Neuron (in vitro differentiated cells): ENCODE measurements around the gene SLC25A4.

Experiments used
- H2AFZ ChIP-seq: one replicate; pipeline ENCODE4 v1.6.1; 2013; ENCODE audit warnings: low read depth, mild to moderate bottlenecking, inconsistent platforms, low read length, moderate library complexity
- H3K27me3 ChIP-seq: one replicate; pipeline ENCODE4 v1.6.1; 2013; ENCODE audit warnings: low read length; ENCODE audit not compliant: insufficient read depth
- H3K36me3 ChIP-seq: one replicate; pipeline ENCODE4 v1.6.1; 2013; ENCODE audit warnings: low read length; ENCODE audit not compliant: insufficient read depth
- H3K4me1 ChIP-seq: one replicate; pipeline ENCODE4 v1.6.1; 2013; ENCODE audit warnings: low read length; ENCODE audit not compliant: insufficient read depth
- H3K4me3 ChIP-seq: 2 replicates; pipeline ENCODE4 v1.5.1; 2013; ENCODE audit warnings: mild to moderate bottlenecking, low read length, moderate library complexity
- H3K9me3 ChIP-seq: one replicate; pipeline ENCODE4 v1.6.1; 2013; ENCODE audit warnings: low read length

SLC25A4 gene

DNA sequence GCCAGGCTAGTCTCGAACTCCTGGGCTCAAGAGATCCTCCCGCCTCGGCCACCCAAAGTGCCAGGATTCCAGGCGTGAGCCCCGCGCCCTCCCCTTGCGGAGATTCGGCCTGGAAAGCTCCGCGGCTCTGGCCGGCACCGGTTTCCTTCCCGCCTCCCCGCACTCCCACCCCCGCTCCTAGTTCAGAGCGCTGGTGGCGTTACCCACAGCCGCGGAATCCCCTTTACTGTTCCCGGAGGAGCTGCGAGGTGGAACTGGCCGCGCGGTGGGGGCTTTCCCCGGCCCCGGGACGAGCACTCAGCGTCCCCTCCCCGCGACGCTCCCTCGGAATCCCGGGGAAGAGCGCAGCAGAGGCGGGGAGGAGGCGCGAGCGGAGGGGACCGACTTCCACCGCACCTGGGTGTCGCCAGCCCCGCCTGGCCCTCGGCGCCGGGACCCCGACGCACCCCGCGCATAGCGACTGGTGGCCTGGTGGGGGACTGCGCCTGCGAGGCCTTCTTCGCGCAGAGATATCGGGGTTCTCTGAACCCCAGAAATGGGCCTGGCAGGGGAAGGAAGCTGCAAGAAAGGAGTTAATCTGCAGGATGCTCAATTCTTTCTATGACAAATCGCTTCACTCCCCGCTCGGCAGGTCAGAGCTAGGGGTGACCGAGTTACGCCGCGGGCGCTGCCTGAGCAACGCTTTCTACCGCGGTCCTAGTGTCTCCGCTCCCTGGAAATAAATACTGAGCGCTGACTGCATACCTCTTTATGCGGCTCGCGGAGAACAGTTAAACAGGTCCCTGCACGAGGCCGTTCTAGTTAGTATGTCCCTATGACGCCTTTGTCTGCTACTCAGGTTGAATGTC lies 14.6 kb upstream of the SLC25A4 start:
- Histone ChIP-seq H2AFZ (peak overlapping the region; percentile 76), H3K4me3 (peak overlapping the region; percentile 46), H3K4me1 (peaks cover 17% of the 10 kb centered on the region), H3K9me3 (no peaks in the 10 kb centered on the region), H3K36me3 (no peaks in the 10 kb centered on the region), H3K27me3 (peaks cover 48% of the 10 kb centered on the region)

- no peaks in the 10 kb centered on the region for H3K36me3 ChIP-seq
- no peaks in the 10 kb centered on the region for H3K9me3 ChIP-seq
- peaks cover 8% of the 10 kb centered on the region for H3K27me3 ChIP-seq
- H2AFZ ChIP-seq: no peak overlapping the region
- no peak overlapping the region for H3K4me3 ChIP-seq
- no peaks in the 10 kb centered on the region for H3K4me1 ChIP-seq
Observed at GRCh38 chr4:185134307-185134869, 8.7 kb upstream of the SLC25A4 start.

DNA sequence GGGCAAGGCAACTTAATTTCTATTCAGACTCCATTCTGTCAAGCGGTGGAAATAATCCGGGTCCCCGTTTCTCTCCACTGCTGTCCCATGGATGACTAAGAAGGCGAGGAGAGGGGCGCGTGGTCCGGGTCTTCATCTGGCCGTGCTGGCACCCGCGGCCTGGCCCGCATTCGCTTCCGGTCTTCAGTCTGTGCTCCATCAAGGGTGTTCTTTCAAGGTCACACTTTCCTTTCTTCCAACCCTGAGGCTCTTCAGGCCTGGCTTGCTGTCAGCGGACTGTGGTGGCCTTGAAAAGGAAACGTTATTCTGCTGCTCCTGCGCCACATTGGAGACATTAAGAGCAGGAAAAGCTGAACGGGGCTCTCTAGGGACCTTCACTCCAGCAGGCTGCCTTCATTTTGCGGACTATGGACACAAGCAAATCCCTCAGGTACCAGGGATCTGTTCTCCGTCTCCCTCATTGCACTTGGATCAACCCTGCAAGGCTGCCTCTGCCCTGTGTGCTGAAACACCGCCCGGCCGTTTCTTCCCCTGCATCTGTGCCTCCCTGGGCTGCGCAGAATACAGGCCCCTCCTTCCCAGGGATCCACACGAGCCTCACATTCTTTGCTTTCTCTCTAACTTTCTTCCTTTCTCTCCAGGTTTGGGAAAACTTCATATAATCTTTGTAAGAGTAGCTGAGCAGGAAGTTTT lies 5.7 kb upstream of the SLC25A4 start:
- H3K4me3 ChIP-seq: no peak overlapping the region
- H3K4me1 ChIP-seq: peaks cover 3% of the 10 kb centered on the region
- no peaks in the 10 kb centered on the region for H3K9me3 ChIP-seq
- no peaks in the 10 kb centered on the region for H3K27me3 ChIP-seq
- H2AFZ ChIP-seq: no peak overlapping the region
- H3K36me3 ChIP-seq: no peaks in the 10 kb centered on the region

DNA sequence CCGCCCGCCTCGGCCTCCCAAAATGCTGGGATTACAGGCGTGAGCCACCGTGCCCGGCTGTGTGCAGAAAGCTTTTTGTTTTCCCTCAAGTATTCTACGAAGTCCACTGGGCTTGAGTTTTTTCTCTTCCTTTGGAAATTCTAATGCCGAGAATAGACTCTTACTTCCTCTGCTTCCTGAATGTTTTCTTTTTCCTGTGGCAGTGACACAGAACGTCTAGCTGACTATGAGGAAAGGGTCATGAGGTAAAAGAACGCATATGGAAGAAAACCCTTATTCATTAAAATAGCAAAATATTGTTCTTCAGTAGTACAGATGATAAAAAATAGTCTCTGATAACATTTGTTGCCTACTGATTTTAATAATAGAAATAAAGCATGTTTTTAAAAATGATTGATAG lies 4.9 kb upstream of the SLC25A4 start:
- no peak overlapping the region for H2AFZ ChIP-seq
- no peaks in the 10 kb centered on the region for H3K27me3 ChIP-seq
- no peaks in the 10 kb centered on the region for H3K9me3 ChIP-seq
- H3K36me3 ChIP-seq: no peaks in the 10 kb centered on the region
- H3K4me3 ChIP-seq: no peak overlapping the region
- H3K4me1 ChIP-seq: peaks cover 6% of the 10 kb centered on the region

DNA sequence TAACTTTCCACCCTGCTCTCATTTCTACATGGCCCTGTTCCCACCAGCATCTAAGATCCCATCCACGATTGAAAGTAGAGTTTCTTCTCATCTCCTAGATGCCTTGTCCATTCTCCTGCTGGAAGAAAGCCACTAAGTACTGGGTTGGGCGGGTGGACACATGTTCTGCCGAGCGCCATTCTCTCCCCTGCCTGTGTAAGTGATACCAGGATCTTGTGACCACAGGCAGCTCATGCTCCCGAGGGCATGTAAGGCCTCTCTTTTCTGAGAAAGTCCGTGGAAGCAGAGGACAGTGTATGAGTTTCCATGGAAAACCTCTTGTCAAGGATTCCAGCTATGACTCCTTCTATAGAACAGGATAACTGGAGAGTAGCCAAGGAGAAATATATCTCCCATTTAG lies 3.3 kb upstream of the SLC25A4 start:
- Histone ChIP-seq H3K9me3 (no peaks in the 10 kb centered on the region), H3K4me1 (peaks cover 13% of the 10 kb centered on the region), H3K36me3 (peaks cover 2% of the 10 kb centered on the region), H3K27me3 (no peaks in the 10 kb centered on the region), H3K4me3 (no peak overlapping the region), H2AFZ (no peak overlapping the region)

DNA sequence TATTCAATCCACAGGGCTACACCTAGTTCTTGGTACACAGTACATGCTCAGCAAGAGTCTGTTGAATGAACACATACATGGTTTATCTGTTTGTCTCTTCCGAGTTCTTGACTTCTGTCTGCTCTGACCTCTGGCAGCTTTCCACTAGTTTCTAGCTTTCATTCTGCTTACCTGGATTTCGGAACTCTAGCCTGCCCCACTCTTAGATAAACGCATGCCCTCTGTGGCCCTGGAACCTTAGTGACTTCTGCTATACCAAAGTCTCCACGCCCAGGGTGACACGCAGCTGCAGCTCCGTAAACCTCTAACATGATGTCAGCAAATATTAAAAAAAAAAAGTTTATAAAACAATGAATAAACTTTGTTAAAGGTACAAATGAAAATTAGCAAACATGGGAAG lies 1.3 kb upstream of the SLC25A4 start:
- H3K9me3 ChIP-seq: no peaks in the 10 kb centered on the region
- peaks cover 9% of the 10 kb centered on the region for H3K36me3 ChIP-seq
- H3K4me1 ChIP-seq: peaks cover 13% of the 10 kb centered on the region
- H3K27me3 ChIP-seq: no peaks in the 10 kb centered on the region
- no peak overlapping the region for H3K4me3 ChIP-seq
- no peak overlapping the region for H2AFZ ChIP-seq

DNA sequence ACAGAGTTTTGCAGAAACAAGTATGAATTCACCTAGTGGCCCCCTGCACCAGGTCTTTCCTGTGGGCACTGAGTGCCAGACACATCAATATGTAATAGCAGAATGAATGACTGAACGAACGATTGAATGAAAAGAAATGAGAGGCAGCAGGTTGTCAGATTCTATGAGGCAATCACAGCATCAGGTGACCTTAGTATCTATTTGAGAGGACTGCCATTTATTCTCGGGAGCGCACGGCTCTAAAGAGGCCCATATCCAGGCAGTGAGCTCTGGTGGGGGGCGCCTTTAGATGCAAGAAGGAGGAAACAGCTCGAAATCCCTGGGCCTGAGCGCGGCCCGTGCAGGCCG lies 528 bp upstream of the SLC25A4 start:
- Histone ChIP-seq H3K27me3 (no peaks in the 10 kb centered on the region), H3K4me1 (peaks cover 13% of the 10 kb centered on the region), H3K4me3 (peak overlapping the region; percentile 75), H2AFZ (peak overlapping the region; percentile 95), H3K36me3 (peaks cover 10% of the 10 kb centered on the region), H3K9me3 (no peaks in the 10 kb centered on the region)

GRCh38 chr4:185143601-185143969 lies 519 bp downstream of the SLC25A4 start:
- Histone ChIP-seq H3K4me1 (peaks cover 13% of the 10 kb centered on the region), H3K9me3 (no peaks in the 10 kb centered on the region), H2AFZ (no peak overlapping the region), H3K27me3 (no peaks in the 10 kb centered on the region), H3K36me3 (peaks cover 10% of the 10 kb centered on the region), H3K4me3 (peak overlapping the region; percentile 75)

GRCh38 chr4:185144601-185145240 lies 1.7 kb downstream of the SLC25A4 start:
- Histone ChIP-seq H3K36me3 (peaks cover 16% of the 10 kb centered on the region), H2AFZ (no peak overlapping the region), H3K9me3 (no peaks in the 10 kb centered on the region), H3K4me3 (no peak overlapping the region), H3K27me3 (no peaks in the 10 kb centered on the region), H3K4me1 (peaks cover 13% of the 10 kb centered on the region)

DNA sequence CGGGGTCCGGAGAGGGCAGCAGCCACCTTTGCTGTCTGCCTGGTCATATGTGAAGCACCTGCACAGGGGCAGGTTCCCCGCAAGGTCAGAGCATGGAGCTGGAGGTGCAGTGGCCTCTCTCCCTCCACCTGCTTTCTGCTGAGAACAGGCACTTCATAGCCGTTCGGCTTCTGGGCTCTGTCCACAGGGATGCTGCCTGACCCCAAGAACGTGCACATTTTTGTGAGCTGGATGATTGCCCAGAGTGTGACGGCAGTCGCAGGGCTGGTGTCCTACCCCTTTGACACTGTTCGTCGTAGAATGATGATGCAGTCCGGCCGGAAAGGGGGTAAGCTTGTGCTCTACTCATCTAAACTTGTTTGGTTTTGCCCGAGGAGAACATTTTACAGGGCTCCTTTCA lies 2.5 kb downstream of the SLC25A4 start:
- Histone ChIP-seq H2AFZ (no peak overlapping the region), H3K4me3 (no peak overlapping the region), H3K27me3 (no peaks in the 10 kb centered on the region), H3K4me1 (peaks cover 13% of the 10 kb centered on the region), H3K9me3 (no peaks in the 10 kb centered on the region), H3K36me3 (peaks cover 21% of the 10 kb centered on the region)

DNA sequence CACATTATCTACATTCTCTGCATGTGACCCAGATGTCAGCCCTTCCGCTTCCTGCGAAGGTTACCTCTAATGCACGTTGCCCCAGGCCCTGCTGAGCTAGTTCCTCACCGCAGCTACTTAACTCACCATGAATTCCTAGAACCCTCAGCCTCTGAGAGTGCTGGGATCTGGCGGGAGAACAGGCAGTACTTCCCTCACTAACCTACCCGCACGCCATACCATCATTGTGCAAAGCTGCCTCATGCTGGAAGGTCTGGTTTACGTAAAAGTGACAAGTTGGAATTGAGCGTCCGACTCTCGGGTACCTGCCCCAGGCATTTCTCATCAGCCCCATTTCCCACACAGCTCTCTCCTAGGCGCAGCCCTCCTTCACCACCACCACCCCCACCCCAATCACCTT lies 6.3 kb downstream of the SLC25A4 start:
- H3K4me1 ChIP-seq: no peaks in the 10 kb centered on the region
- no peaks in the 10 kb centered on the region for H3K9me3 ChIP-seq
- H3K27me3 ChIP-seq: no peaks in the 10 kb centered on the region

DNA sequence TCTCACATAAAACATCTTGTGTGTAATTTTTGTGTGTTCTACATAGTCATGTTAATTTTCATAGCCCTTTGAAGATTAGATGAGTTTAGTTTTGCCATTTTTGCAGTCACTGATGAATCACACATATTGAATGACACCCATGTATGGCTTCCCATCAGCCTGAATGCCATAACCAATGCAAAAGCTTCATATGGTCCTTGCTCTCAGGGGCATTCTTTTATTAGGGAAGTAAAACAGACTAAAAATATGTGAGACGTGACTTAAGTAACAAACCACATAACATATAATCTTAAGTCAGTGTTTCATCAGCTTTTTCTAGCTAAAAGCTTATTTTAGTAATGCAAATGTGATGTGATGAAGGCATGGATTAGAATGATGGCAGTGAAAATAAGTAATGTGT lies 8.2 kb downstream of the SLC25A4 start:
- no peak overlapping the region for H2AFZ ChIP-seq
- H3K4me3 ChIP-seq: no peak overlapping the region
- no peaks in the 10 kb centered on the region for H3K4me1 ChIP-seq
- H3K9me3 ChIP-seq: no peaks in the 10 kb centered on the region
- peaks cover 21% of the 10 kb centered on the region for H3K36me3 ChIP-seq
- H3K27me3 ChIP-seq: no peaks in the 10 kb centered on the region

More for the DNA sequence above, 6.3 kb downstream of the SLC25A4 start:
- H3K4me3 ChIP-seq: no peak overlapping the region
- H3K36me3 ChIP-seq: peaks cover 28% of the 10 kb centered on the region
- H2AFZ ChIP-seq: no peak overlapping the region

GRCh38 chr4:185165605-185166063 lies 22.6 kb downstream of the SLC25A4 start:
- Histone ChIP-seq H2AFZ (no peak overlapping the region), H3K27me3 (no peaks in the 10 kb centered on the region), H3K9me3 (no peaks in the 10 kb centered on the region), H3K4me3 (no peak overlapping the region), H3K36me3 (peaks cover 51% of the 10 kb centered on the region), H3K4me1 (peaks cover 5% of the 10 kb centered on the region)
